Hepatic stellate cell (primary cell): ENCODE results near the gene NOP14.
A peak's percentile ranks its signal among the peaks of the same experiment; 100 is the strongest.
"Not testable (repeated sequence)": the region's sequence is repeated elsewhere in the genome, so short reads cannot be mapped to it uniquely, and the experiment has no call there.

ENCODE experiments used
- DNase-seq: peaks from one replicate; pipeline ENCODE4 v3.0.0; 2011; ENCODE audit warnings: low spot score

NOP14 gene

GRCh38 chr4:2942532-2943363, 20.5 kb downstream of the NOP14 start:
- DNase-seq, result no peak

GRCh38 chr4:2942037-2942531, 21.1 kb downstream of the NOP14 start:
- DNase-seq, result no peak

DNA sequence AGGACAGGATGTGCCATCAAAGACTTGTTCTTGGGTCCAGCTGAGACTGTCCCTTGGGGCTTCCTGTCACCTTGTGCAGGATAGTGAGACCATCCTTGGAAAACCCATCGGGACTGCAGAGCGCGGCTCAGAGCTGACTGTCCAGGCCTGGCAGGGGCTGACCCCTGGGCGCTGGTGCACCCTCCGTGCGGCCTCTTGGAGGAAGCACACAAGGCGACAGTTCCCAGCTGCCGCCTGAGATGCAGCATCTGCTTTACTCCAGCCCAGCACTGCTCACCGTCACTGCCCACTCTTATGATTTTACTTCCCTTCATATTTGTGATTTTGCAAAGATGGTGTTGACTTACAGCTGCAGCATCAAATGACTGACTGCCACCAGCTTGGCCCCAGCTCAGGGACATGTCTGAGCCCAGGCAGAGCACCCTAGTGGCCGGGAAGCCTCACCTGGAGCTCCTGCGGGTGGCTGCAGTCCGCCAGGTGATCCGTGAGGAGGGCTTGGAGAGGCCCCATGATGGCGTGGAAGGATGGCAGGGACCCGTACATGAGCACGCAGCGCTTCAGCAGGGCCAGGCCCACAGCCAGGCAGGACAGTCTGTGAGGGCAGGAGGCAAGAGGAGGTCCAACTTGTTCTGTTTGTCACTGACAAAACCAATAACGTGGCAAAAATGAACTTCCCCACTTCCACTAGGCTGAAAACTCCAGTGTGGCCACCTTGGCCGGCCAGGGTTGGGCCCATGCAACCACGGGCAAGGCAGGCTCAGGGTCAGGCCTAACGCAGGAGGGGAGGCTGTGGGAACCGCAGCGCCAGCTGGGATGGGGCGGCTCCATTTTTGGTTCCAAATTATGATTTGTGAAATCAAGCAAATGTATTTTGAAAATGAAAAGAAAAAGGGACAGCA, 21.8 kb downstream of the NOP14 start:
- no peak for DNase-seq

DNA sequence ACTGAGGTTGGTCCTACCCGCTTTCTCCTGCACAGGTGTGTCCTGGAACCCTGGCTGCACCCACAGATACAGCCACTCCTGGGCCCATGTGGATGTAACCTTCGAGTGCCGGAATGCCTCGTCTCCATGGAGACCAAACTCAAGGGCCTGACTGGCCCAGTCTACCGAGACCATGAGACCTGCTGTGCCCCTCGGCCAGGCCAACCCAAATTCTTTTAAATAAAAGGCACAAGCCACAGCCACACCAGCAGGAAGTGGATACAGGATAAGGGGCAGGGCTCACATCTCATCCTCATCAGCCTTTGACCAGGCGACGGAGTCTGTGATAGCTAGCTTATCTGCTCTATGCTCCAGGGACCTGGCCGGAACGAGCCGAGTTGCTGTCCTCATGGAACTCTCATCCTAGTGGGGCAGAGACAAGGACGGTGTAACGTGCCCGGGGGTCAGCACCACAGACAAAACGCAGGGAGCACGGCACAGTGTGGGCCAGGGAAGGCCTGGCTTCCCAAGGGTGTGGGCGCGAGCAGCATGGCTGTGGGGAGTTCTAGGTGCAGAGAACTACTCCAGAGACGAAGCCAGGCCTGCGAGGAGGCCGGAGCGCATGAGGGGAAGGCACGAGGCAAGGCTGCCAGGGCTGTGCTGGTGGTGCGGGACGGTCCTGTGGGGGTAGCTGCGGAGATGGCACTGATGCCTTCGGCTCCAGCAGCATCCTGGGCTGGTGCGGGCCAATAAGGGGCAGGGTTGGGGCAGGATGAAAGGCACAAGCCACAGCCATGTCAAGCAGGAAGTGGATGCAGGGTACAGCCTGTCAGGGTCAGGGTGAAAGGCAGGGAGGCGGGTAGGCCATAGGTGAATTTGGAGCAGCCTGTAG, 22.7 kb downstream of the NOP14 start:
- no peak for DNase-seq

GRCh38 chr4:2939383-2940243, 23.6 kb downstream of the NOP14 start:
- no peak for DNase-seq

- no peak for DNase-seq
Measured at GRCh38 chr4:2938906-2939305, 24.3 kb downstream of the NOP14 start.

DNA sequence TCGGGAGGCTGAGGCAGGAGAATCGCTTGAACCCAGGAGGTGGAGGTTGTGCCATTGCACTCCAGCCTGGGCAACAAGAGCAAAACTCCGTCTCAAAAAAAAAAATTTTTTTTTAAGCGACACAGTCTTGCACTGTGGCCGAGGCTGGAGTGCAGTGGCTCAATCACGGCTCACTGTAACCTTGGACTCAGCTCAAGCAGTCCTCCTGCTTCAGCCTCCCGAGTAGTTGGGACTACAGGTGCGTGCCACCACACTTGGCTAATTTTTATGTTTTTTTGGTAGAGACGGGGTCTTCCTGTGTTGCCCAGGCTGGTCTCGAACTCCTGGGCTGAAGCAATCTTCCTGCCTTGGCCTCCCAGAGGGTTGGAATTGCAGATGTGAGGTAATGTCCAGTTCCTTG, 24.8 kb downstream of the NOP14 start:
- DNase-seq, result not testable (repeated sequence)

DNA sequence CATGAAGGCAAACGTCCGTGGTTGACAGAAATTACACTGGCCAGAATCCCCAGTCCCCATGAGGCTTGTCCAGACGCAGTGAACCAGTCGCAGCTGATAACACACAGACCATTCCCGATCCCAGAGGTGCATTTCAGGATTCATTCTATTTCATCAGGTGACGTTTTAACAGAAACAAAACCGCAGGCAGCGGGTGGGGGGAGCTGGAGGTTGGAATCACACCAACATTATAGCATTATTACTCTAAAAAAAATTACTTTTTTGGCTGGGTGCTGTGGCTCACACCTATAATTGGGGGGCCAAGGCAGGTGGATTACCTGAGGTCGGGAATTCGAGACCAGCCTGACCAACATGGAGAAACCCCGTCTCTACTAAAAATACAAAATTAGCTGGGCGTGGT, 25.2 kb downstream of the NOP14 start:
- no peak for DNase-seq

DNA sequence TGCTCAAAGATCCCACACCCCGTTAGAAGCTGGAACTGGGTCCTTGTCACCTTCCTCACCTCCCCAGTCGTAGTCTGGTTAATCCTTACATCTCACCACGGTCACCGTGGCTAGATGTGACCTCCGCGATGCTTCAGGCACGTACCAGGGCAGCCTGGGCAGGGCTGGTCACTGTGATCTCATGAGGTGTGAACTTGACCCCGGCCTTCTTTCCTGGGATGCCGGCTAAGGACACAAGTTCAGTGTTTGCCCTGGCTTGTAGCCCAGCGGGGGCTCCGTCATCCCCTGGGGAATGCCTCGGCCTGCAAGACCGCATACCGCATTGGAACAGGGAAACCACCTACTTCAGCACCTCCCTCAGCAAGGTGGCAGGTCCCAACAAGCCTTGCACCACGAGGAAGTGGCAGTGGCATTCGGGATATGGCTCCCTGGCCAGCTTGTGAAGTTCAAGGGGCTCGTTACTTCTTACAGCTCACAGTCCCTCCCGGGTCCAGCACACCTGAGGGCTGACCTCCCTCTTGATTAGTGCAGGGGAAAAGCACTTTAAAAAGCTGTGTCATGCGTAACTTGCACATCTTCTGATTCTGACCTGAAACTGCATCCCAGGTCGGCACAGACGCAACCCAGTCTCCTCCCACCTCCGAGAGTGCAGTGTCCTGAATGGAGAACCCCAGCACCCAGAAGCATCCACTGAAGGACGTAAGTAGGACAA, 25.9 kb downstream of the NOP14 start:
- DNase-seq, result no peak

GRCh38 chr4:2936773-2937145, 26.4 kb downstream of the NOP14 start:
- DNase-seq, result no peak

GRCh38 chr4:2935762-2936743, 27.2 kb downstream of the NOP14 start:
- DNase-seq, result no peak

DNA sequence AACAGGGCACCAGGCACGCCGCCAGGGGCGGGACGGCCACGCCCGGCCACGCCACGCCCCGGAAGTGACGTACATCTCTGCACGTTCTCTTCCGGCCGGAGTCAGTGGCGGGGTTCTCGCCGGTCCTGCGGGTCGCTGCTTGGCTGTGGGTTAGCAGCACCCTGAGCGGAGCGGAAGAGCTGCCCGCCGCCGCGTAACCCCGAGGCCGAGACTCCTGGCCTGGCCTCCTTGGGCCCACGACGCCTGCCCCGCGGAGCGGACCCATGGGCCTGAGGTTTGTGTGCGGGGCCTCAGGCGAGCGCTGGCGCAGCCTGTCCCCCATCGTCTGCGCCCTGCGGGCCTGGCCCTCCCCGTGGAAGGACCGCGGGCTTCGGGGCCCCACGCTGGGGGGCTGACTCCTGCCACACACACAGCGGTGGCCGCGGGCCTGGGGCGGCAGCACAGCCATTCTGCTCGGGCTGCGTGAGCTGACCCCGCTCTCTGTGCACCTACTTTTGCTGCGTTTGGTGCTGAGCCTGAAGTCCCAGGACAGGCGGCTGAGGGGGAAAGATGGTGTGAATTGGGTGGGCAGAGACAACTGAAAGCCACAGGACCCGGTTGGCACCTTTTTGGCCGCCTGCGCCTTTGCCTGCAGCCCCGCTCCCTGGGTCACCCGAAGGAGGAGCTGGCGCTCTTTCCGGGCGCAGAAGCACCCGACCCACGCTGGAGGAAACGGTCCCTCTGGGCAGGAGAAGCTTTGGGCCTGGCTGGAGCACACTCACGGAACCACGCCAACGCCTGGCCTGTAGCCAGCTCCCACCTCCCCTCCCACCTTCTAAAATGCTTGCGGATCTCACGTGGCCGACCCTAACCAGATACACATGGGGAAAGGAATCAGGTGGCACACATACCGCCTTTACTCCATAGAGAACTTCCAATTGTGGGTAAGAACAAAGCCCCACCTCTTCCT, 28.1 kb downstream of the NOP14 start:
- DNase-seq, result peak; percentile 93

DNA sequence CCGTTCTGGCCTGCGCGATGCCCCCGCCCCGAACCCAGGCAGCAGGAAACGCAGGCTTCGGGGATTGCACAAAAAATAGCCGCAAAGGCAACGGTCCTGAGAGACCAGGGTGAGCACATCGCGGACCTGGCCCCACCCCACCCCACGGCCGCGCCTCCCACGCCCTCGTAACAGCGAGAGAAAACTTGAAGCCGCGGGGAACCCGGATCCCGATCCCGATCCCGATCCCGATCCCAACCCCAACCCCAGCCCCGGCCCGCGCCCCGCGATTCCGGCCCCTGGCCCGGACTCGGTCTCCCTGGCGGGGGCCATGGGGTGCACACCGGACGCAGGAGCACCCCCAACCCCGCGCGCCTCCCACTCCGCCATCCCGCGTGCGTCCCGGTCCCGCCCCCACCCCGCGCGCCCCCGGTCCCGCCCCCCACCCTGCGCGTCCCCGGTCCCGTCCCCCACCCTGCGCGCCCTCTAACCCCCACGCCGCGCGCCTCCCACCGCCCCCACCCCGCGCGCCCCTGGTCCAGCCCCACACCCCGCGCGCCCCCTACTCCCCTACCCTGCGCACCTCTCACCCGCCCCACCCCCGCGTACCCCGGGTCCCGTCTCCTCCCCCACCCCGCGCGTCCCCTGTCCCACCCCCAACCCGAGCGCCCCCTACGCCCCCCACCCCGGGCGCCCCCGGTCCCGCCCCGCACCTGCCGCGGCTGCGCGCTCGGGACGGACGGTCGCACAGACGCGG, 29.0 kb downstream of the NOP14 start:
- DNase-seq, result peak; percentile 77

- no peak for DNase-seq
Measured at GRCh38 chr4:2933566-2934076, 29.6 kb downstream of the NOP14 start.

DNA sequence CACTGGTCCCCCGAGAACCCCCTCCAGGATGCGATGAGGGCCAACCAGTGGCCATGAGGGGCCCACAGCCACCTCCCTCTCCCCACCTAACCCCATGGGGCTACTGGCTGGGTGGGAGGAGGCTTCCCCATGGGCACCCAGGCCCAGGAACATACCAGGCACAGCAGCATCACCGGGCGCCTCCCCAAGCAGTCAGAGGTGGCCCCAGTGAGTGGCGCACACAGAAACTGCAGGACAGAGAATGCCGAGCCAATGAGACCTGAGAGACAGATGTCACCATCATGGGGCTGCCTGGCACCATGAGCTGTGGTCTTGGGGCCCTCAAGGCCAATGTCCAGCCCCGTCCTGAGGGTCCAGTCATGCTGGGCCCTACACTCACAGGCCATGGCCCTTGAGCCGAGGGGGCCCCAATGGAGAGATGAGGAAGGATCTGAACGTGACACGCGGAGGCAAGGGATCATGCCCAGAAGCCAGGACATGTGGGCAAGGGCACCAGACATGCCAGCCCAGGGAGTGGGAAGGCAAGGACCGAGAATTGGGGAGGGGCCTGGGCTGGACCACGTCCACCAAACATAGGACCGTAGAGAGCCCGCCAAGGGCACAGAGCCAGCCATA, 30.1 kb downstream of the NOP14 start:
- no peak for DNase-seq

GRCh38 chr4:2932321-2932950, 30.8 kb downstream of the NOP14 start:
- no peak for DNase-seq
